Endodermal cell (in vitro differentiated cells): ENCODE measurements around the gene CD247. TPM values are rescaled to one million over a fixed set of nuclear protein-coding genes. Genes with fewer than 3 reads are reported as not detected.

Experiments used
- DNase-seq: peaks from one replicate; pipeline ENCODE4 v3.0.0-alpha.2; 2017
- H3K27ac ChIP-seq: 2 replicates; pipeline ENCODE4 v1.5.1; 2013; ENCODE audit warnings: mild to moderate bottlenecking, low read depth, low read length, moderate library complexity
- H3K27me3 ChIP-seq: 2 replicates; pipeline ENCODE4 v1.6.1; 2013; ENCODE audit warnings: mild to moderate bottlenecking, low read length, moderate library complexity; ENCODE audit not compliant: insufficient read depth, control insufficient read depth, poor library complexity, severe bottlenecking
- H3K36me3 ChIP-seq: 2 replicates; pipeline ENCODE4 v1.7.0; 2013; ENCODE audit warnings: mild to moderate bottlenecking, low read length, moderate library complexity; ENCODE audit not compliant: control insufficient read depth, insufficient read depth
- H3K4me1 ChIP-seq: one replicate; pipeline ENCODE4 v1.7.0; 2013; ENCODE audit warnings: low read length; ENCODE audit not compliant: control insufficient read depth, insufficient read depth
- H3K4me3 ChIP-seq: 2 replicates; pipeline ENCODE4 v1.5.1; 2013; ENCODE audit warnings: mild to moderate bottlenecking, low read length, moderate library complexity
- H3K9ac ChIP-seq: 2 replicates; pipeline ENCODE4 v1.6.1; 2013; ENCODE audit warnings: mild to moderate bottlenecking, low read length, moderate library complexity; ENCODE audit not compliant: poor library complexity, severe bottlenecking; ENCODE audit errors: extremely low read depth
- H3K9me3 ChIP-seq: 2 replicates; pipeline ENCODE4 v1.6.1; 2013; ENCODE audit warnings: mild to moderate bottlenecking, low read length, moderate library complexity; ENCODE audit not compliant: control insufficient read depth
- H3K27ac Mint-ChIP-seq: 2 replicates; pipeline ENCODE4 v1.8.0; 2020; ENCODE audit warnings: mixed read lengths
- H3K27me3 Mint-ChIP-seq: 2 replicates; pipeline ENCODE4 v1.8.0; 2021; ENCODE audit warnings: mild to moderate bottlenecking, mixed read lengths; ENCODE audit not compliant: insufficient read depth
- H3K36me3 Mint-ChIP-seq: 2 replicates; pipeline ENCODE4 v1.8.0; 2020; ENCODE audit warnings: low read depth, mixed read lengths
- H3K4me1 Mint-ChIP-seq: 2 replicates; pipeline ENCODE4 v1.8.0; 2020; ENCODE audit warnings: mixed read lengths
- H3K4me3 Mint-ChIP-seq: 2 replicates; pipeline ENCODE4 v1.8.0; 2020; ENCODE audit warnings: mild to moderate bottlenecking, moderate library complexity, mixed read lengths
- H3K9me3 Mint-ChIP-seq: 2 replicates; pipeline ENCODE4 v1.8.0; 2020; ENCODE audit warnings: mild to moderate bottlenecking, mixed read lengths
- WGBS, 2 experiments: methylation state at CpG; one replicate each; pipeline versions ENCODE4 v1.1.5 to v1.1.7; 2013; ENCODE audit warnings: missing lambda C conversion rate in 2 of 2, mixed read lengths in 1 of 2; ENCODE audit not compliant: insufficient coverage in 1 of 2, insufficient read length in 1 of 2; 5-methylcytosine and 5-hydroxymethylcytosine counted together
- total RNA-seq, 2 donors: library from RNA; stranded (reverse); fragmentation: NEBNext Ultra II Directional in 1 of 2; extraction: Animal tissue kit (Norgen Biotek cat#: 25700) in 1 of 2; gene quantifications; 2 replicates in 1 of 2; 3 replicates in 1 of 2; pipeline ENCODE4 v1.2.1, GENCODE V29; 2021
- TF ChIP-seq, protein P1 (sequence below): fragments of 200-600 bp; sonication (generic); conservative IDR thresholded peaks from 2 replicates; pipeline ENCODE4 v1.5.0; 2021; ENCODE audit warnings: antibody characterized with exemption, mild to moderate bottlenecking

Gene CD247
- total RNA-seq, 2 donors from 2014 or later: 0.46 to 0.55 TPM

- no peaks in the 10 kb centered on the region for H3K9me3 Mint-ChIP-seq
Observed at GRCh38 chr1:167501515-167502191, 16.7 kb downstream of the CD247 start.

DNA sequence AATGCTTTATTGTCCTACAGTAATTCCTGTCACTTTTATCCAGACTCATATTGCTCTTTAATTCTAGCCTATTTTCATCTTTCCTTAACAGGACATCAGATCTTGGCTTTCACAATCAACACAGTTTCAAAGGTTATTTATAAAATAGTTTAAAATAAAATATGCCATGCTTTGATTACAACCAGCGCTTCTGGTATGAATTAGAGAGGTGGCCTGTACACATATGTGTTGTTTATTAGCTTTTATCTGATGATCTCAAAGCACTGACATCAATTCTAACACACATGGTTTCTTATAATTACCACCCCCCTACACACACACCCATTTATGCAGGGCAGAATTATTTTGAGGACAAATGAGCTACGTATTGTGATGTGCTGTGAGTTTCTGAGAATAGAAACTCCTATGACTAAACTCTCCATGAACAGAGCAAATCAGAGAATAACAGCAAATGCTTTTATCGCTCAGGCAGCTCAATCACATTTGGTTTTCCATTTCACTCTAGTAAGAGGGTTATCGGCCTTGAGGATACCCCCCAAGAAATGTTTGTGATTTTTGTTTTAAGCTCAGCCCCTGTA lies 18.0 kb downstream of the CD247 start:
- TF ChIP-seq, protein P1, sequence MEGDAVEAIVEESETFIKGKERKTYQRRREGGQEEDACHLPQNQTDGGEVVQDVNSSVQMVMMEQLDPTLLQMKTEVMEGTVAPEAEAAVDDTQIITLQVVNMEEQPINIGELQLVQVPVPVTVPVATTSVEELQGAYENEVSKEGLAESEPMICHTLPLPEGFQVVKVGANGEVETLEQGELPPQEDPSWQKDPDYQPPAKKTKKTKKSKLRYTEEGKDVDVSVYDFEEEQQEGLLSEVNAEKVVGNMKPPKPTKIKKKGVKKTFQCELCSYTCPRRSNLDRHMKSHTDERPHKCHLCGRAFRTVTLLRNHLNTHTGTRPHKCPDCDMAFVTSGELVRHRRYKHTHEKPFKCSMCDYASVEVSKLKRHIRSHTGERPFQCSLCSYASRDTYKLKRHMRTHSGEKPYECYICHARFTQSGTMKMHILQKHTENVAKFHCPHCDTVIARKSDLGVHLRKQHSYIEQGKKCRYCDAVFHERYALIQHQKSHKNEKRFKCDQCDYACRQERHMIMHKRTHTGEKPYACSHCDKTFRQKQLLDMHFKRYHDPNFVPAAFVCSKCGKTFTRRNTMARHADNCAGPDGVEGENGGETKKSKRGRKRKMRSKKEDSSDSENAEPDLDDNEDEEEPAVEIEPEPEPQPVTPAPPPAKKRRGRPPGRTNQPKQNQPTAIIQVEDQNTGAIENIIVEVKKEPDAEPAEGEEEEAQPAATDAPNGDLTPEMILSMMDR: no peak
- Mint-ChIP-seq H3K27ac (no peak overlapping the region), H3K4me1 (peaks cover 17% of the 10 kb centered on the region), H3K36me3 (no peaks in the 10 kb centered on the region), H3K4me3 (no peak overlapping the region), H3K9me3 (no peaks in the 10 kb centered on the region), H3K27me3 (peaks cover 9% of the 10 kb centered on the region)
- H3K36me3 ChIP-seq: no peaks in the 10 kb centered on the region
- DNase-seq: no peak
- H3K4me3 ChIP-seq: no peak overlapping the region
- no peaks in the 10 kb centered on the region for H3K9me3 ChIP-seq
- WGBS, 2 experiments: 95 to 100% methylated on average over 3 to 4 of the region's 4 CpGs
- H3K4me1 ChIP-seq: no peaks in the 10 kb centered on the region
- H3K27ac ChIP-seq: no peak overlapping the region
- no peaks in the 10 kb centered on the region for H3K27me3 ChIP-seq
- no peak overlapping the region for H3K9ac ChIP-seq

More at GRCh38 chr1:167501515-167502191, 16.7 kb downstream of the CD247 start:
- H3K4me3 Mint-ChIP-seq: no peak overlapping the region
- no peak for DNase-seq
- Histone ChIP-seq H3K36me3 (no peaks in the 10 kb centered on the region), H3K9ac (no peak overlapping the region), H3K27me3 (no peaks in the 10 kb centered on the region), H3K4me1 (no peaks in the 10 kb centered on the region), H3K4me3 (no peak overlapping the region), H3K27ac (no peak overlapping the region), H3K9me3 (no peaks in the 10 kb centered on the region)
- no peak overlapping the region for H3K27ac Mint-ChIP-seq
- WGBS, 2 experiments: 78 to 81% methylated on average over 6 to 10 of the region's 10 CpGs
- peaks cover 5% of the 10 kb centered on the region for H3K27me3 Mint-ChIP-seq
- TF ChIP-seq, protein P1: no peak
- no peaks in the 10 kb centered on the region for H3K36me3 Mint-ChIP-seq
- H3K4me1 Mint-ChIP-seq: peaks cover 17% of the 10 kb centered on the region

GRCh38 chr1:167499664-167500101 lies 18.6 kb downstream of the CD247 start:
- Mint-ChIP-seq H3K27me3 (peaks cover 8% of the 10 kb centered on the region), H3K27ac (no peak overlapping the region), H3K4me1 (peaks cover 17% of the 10 kb centered on the region), H3K4me3 (no peak overlapping the region), H3K9me3 (no peaks in the 10 kb centered on the region), H3K36me3 (no peaks in the 10 kb centered on the region)
- H3K9me3 ChIP-seq: no peaks in the 10 kb centered on the region
- no peaks in the 10 kb centered on the region for H3K4me1 ChIP-seq
- H3K4me3 ChIP-seq: no peak overlapping the region
- H3K36me3 ChIP-seq: no peaks in the 10 kb centered on the region
- no peak overlapping the region for H3K27ac ChIP-seq
- no peaks in the 10 kb centered on the region for H3K27me3 ChIP-seq
- TF ChIP-seq, protein P1: no peak
- 90 to 100% methylated on average over 2 to 3 of the region's 3 CpGs for WGBS, 2 experiments
- H3K9ac ChIP-seq: no peak overlapping the region
- DNase-seq: no peak
